Testis (tissue), 2 donors: Measurements from ENCODE around the gene SCARB2.

Experiments used
- POLR2A ChIP-seq: fragments of 450-650 bp; IDR thresholded peaks from one replicate; pipeline ENCODE4 v1.6.1; 2017; ENCODE audit warnings: antibody characterized with exemption, mild to moderate bottlenecking, moderate library complexity
- TF ChIP-seq, protein P1 (sequence below), 3 experiments: fragments of 450-650 bp in 2 of 3; fragments of 200-600 bp in 1 of 3; sonication (generic) in 1 of 3; IDR thresholded peaks; one replicate each; pipeline ENCODE4 v1.5.1; 2016 to 2019; ENCODE audit warnings: antibody characterized with exemption in 3 of 3, mild to moderate bottlenecking in 2 of 3, moderate library complexity in 1 of 3

DNA sequence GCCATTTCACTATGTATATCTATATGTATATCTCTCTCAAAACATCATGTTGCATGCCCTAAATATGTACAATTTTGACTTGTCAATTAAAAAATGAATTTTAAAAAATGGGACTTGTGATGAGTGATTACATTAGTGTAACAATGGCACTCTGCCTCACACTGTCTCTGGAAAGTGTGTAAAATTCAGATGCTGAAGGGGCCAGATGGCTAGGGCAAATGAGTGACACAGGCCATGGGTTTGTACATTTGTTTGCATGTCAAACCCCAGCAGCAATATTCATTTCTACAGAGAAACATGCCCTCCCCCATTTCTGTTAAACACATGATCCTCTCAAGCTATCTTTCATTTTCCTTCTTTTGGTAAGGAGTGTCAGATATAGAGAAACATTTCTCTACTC is 8.1 kb downstream of the SCARB2 start:
- TF ChIP-seq POLR2A = no peak
- TF ChIP-seq, protein P1, sequence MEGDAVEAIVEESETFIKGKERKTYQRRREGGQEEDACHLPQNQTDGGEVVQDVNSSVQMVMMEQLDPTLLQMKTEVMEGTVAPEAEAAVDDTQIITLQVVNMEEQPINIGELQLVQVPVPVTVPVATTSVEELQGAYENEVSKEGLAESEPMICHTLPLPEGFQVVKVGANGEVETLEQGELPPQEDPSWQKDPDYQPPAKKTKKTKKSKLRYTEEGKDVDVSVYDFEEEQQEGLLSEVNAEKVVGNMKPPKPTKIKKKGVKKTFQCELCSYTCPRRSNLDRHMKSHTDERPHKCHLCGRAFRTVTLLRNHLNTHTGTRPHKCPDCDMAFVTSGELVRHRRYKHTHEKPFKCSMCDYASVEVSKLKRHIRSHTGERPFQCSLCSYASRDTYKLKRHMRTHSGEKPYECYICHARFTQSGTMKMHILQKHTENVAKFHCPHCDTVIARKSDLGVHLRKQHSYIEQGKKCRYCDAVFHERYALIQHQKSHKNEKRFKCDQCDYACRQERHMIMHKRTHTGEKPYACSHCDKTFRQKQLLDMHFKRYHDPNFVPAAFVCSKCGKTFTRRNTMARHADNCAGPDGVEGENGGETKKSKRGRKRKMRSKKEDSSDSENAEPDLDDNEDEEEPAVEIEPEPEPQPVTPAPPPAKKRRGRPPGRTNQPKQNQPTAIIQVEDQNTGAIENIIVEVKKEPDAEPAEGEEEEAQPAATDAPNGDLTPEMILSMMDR (IDR thresholded peaks at IDR 0.05) = no peak
